Adipocyte (in vitro differentiated cells): Measurements from ENCODE around the gene EXOSC7.
A peak's percentile ranks its signal among the peaks of the same experiment; 100 is the strongest.

ENCODE experiments used
- DNase-seq: peaks from one replicate; pipeline ENCODE4 v3.0.0-alpha.2; 2015; ENCODE audit warnings: low read depth
- H3K27me3 ChIP-seq: replicated peaks from 2 replicates; pipeline ENCODE4 v1.7.0; 2013; ENCODE audit warnings: mild to moderate bottlenecking, low read length, moderate library complexity; ENCODE audit not compliant: control insufficient read depth, insufficient read depth
- H3K36me3 ChIP-seq: 2 replicates; pipeline ENCODE4 v1.7.0; 2013; ENCODE audit warnings: low read length, mild to moderate bottlenecking, moderate library complexity; ENCODE audit not compliant: control insufficient read depth, insufficient read depth, severe bottlenecking
- H3K4me1 ChIP-seq: 2 replicates; pipeline ENCODE4 v1.7.0; 2013; ENCODE audit warnings: mild to moderate bottlenecking, low read length, moderate library complexity; ENCODE audit not compliant: control insufficient read depth, insufficient read depth
- H3K4me3 ChIP-seq: 2 replicates; pipeline ENCODE4 v1.7.0; 2013; ENCODE audit warnings: mild to moderate bottlenecking, low read length, moderate library complexity
- H3K9ac ChIP-seq: 2 replicates; pipeline ENCODE4 v1.7.0; 2013; ENCODE audit warnings: mild to moderate bottlenecking, low read length, moderate library complexity
- H3K9me3 ChIP-seq: 2 replicates; pipeline ENCODE4 v1.7.0; 2013; ENCODE audit warnings: mild to moderate bottlenecking, low read length, moderate library complexity; ENCODE audit not compliant: control insufficient read depth

Gene EXOSC7

DNA sequence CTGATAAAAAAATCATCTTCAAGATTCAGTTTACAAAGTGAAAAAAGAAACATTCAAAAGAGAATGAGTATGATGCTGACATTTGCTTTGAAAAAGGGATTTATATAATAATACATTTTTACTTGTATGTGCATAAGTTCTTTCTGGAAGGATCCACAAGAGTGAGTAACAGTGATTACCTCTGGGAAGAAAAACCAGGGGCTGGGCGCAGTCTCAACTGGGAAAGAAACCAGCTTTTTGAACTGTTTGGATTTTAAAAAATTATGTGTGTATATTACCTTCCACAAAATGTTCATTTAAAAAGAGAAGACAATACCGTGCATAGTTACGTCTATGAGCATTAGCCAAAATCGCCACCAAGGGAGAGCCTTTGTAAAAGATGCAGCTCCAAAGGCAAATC lies 51.4 kb downstream of the EXOSC7 start:
- peak overlapping the region; percentile 76 for H3K4me3 ChIP-seq
- no peaks in the 10 kb centered on the region for H3K27me3 ChIP-seq
- H3K9me3 ChIP-seq, result no peaks in the 10 kb centered on the region
- H3K36me3 ChIP-seq, result peaks cover 17% of the 10 kb centered on the region
- DNase-seq, result no peak
- peak overlapping the region; percentile 85 for H3K9ac ChIP-seq
- peaks cover 56% of the 10 kb centered on the region for H3K4me1 ChIP-seq

- H3K4me3 ChIP-seq, result peak overlapping the region; percentile 42
- H3K27me3 ChIP-seq, result no peaks in the 10 kb centered on the region
- DNase-seq, result no peak
Measured at GRCh38 chr3:45029216-45029615, 53.2 kb downstream of the EXOSC7 start.

DNA sequence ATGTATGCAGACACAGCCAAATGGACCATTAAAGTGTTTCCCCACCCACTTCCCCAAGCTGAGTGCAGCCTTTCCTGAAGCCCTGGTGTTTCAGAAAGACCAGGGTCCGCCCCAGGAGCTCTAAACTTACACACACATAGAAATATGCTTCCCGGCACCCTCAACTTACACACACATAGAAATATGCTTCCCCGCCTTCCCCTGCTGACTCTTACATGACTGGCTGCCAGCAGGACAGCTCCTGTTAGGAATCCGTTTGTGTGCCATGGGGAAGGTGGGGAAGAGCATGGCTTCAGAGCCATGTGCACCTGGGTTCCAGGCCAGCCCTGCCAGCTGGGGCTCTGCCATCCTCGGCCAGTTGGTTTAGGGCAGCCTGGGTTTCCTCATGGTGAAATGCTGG lies 53.6 kb downstream of the EXOSC7 start:
- peak; percentile 45 for DNase-seq
- H3K27me3 ChIP-seq, result no peaks in the 10 kb centered on the region
- peaks cover 58% of the 10 kb centered on the region for H3K4me1 ChIP-seq
- peak overlapping the region; percentile 42 for H3K4me3 ChIP-seq
- H3K9ac ChIP-seq, result peak overlapping the region; percentile 27
- no peaks in the 10 kb centered on the region for H3K9me3 ChIP-seq
- H3K36me3 ChIP-seq, result peaks cover 29% of the 10 kb centered on the region

More at GRCh38 chr3:45029216-45029615, 53.2 kb downstream of the EXOSC7 start:
- peaks cover 29% of the 10 kb centered on the region for H3K36me3 ChIP-seq
- peaks cover 57% of the 10 kb centered on the region for H3K4me1 ChIP-seq
- no peaks in the 10 kb centered on the region for H3K9me3 ChIP-seq
- H3K9ac ChIP-seq, result peak overlapping the region; percentile 27

- DNase-seq, result no peak
- H3K27me3 ChIP-seq, result no peaks in the 10 kb centered on the region
- H3K4me1 ChIP-seq, result peaks cover 52% of the 10 kb centered on the region
- H3K36me3 ChIP-seq, result peaks cover 29% of the 10 kb centered on the region
- H3K4me3 ChIP-seq, result no peak overlapping the region
- H3K9me3 ChIP-seq, result no peaks in the 10 kb centered on the region
- no peak overlapping the region for H3K9ac ChIP-seq
Measured at GRCh38 chr3:45031531-45031930, 55.5 kb downstream of the EXOSC7 start.

GRCh38 chr3:45032113-45032512 lies 56.1 kb downstream of the EXOSC7 start:
- Histone ChIP-seq H3K4me1 (peaks cover 46% of the 10 kb centered on the region), H3K9ac (no peak overlapping the region), H3K4me3 (no peak overlapping the region), H3K36me3 (peaks cover 29% of the 10 kb centered on the region), H3K9me3 (no peaks in the 10 kb centered on the region), H3K27me3 (no peaks in the 10 kb centered on the region)
- no peak for DNase-seq

DNA sequence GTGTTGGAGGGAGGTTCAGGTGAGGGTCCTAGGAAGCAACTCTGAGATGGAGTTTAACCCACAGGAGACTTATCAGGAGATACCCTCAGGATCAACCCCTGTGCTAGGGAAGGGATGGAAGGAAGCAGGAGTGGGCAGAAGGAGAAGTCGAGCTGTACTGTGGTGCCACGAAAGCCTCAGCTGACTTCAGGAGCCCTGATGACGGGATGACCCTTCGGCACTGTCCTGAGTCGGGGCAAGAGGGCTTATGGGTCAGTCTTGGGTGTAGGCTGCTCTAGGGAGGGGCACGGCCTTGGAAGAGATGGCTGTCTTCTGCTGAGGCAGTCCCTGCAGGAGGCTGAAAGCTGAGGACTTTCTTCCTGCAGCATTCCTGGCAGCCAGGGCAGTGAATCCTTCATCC lies 57.7 kb downstream of the EXOSC7 start:
- H3K27me3 ChIP-seq, result no peaks in the 10 kb centered on the region
- no peak for DNase-seq
- H3K9ac ChIP-seq, result peak overlapping the region; percentile 4
- no peaks in the 10 kb centered on the region for H3K9me3 ChIP-seq
- H3K4me1 ChIP-seq, result peaks cover 31% of the 10 kb centered on the region
- H3K4me3 ChIP-seq, result no peak overlapping the region
- H3K36me3 ChIP-seq, result peaks cover 29% of the 10 kb centered on the region

- Histone ChIP-seq H3K9me3 (no peaks in the 10 kb centered on the region), H3K4me3 (no peak overlapping the region), H3K9ac (peak overlapping the region; percentile 37), H3K4me1 (peaks cover 22% of the 10 kb centered on the region), H3K36me3 (peaks cover 29% of the 10 kb centered on the region), H3K27me3 (no peaks in the 10 kb centered on the region)
- no peak for DNase-seq
Measured at GRCh38 chr3:45034612-45035252, 58.7 kb downstream of the EXOSC7 start.

- DNase-seq, result peak; percentile 75
- H3K9me3 ChIP-seq, result no peaks in the 10 kb centered on the region
- no peaks in the 10 kb centered on the region for H3K27me3 ChIP-seq
- peaks cover 19% of the 10 kb centered on the region for H3K4me1 ChIP-seq
- peak overlapping the region; percentile 45 for H3K9ac ChIP-seq
- peak overlapping the region; percentile 18 for H3K4me3 ChIP-seq
- peaks cover 29% of the 10 kb centered on the region for H3K36me3 ChIP-seq
Measured at GRCh38 chr3:45035441-45036301, 59.6 kb downstream of the EXOSC7 start.

DNA sequence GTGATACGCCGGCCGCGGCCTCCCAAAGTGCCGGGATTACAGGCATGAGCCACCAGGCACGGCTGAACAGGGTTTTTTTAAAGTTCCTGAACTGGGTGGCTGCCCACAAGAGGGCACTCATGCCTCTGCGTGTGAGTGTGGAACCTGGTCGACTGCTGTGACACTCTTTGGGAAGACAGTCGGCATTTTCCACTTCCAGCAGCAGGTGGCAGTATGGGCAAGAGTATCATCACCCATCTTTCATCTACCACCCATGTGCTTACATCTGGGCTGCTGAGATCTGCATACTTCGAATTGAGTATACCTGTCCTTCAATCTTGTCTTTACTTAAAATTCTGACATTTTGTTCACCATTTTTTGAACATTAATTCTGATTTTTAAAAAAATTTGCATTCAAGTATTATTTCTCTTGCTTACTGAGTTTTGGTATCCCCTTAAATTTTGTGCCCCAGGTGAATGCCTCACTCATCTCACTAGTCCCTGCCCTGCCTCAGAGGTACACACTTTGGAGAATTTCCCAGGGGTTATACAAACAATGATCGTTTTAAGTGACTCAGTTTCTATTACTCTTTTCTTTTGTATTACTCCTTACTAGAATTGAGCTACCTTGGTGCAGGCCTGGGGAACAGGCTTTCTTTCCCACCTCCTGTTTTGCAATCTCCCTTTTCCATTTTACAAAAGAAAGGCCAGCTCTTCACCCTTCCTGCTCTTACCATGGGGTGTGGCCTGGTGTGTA lies 61.8 kb downstream of the EXOSC7 start:
- peaks cover 33% of the 10 kb centered on the region for H3K4me1 ChIP-seq
- no peaks in the 10 kb centered on the region for H3K27me3 ChIP-seq
- peak; percentile 97 for DNase-seq
- no peak overlapping the region for H3K9ac ChIP-seq
- H3K9me3 ChIP-seq, result no peaks in the 10 kb centered on the region
- peaks cover 7% of the 10 kb centered on the region for H3K36me3 ChIP-seq
- H3K4me3 ChIP-seq, result no peak overlapping the region

DNA sequence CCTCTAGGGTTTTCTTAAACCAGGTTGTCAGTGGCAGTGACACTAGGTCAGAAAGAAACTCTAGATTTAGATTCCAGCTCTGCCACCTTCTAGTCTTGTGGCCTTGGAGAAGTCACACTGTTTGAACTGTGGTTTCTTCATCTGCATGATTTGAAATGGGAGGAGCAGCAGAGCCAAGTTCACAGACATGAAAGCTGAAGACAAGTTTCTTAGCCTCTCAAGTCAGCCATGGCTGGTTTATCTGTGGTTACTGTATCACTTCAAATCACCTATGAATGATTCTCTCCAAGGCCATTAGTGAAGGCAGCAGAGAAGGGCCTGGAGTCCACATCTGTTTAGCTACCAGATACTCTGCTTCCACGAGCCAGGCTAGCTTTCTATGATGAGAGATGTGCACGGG lies 65.6 kb downstream of the EXOSC7 start:
- H3K4me1 ChIP-seq, result peaks cover 22% of the 10 kb centered on the region
- DNase-seq, result no peak
- H3K9ac ChIP-seq, result no peak overlapping the region
- no peak overlapping the region for H3K4me3 ChIP-seq
- no peaks in the 10 kb centered on the region for H3K9me3 ChIP-seq
- H3K27me3 ChIP-seq, result no peaks in the 10 kb centered on the region
- H3K36me3 ChIP-seq, result no peaks in the 10 kb centered on the region

DNA sequence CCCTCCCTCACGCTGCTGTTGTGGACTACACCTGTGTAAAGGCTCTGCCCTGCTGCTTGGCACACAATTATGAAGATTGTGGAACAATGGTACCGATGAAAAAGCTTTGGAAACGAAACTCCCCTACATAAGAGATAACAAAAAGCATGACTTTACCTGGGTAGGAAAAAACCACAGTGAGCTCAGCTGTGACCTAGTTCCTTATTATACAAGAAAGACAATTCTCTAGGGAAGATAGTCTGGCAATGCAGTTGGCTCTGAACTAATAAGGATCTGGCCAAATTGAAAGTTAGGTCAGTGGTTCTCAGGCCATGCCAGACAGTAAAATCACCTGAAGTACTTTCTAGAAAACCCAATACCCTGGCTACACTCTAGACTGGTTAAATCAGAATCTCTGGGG lies 66.1 kb downstream of the EXOSC7 start:
- no peak for DNase-seq
- Histone ChIP-seq H3K27me3 (no peaks in the 10 kb centered on the region), H3K9ac (no peak overlapping the region), H3K36me3 (no peaks in the 10 kb centered on the region), H3K9me3 (no peaks in the 10 kb centered on the region), H3K4me1 (peaks cover 22% of the 10 kb centered on the region), H3K4me3 (no peak overlapping the region)
